HCT116 (cell line): ENCODE measurements around the gene EMX1. TPM values are rescaled to one million over a fixed set of nuclear protein-coding genes. Genes with fewer than 3 reads are reported as not detected.

Experiments used
- ATAC-seq: fragments of 200-7000 bp; cut with Tn5 transposase; 2 replicates; pipeline ENCODE4 v1.9.1; 2020; ENCODE audit warnings: mild to moderate bottlenecking, moderate library complexity
- BruUV-seq: library from RNA; stranded (reverse); fragments of 400-500 nt; replicated peaks from 2 replicates; lab custom pipeline; 2021; lab: Mats Ljungman, UMichigan
- CTCF ChIA-PET: fragments of 300-600 bp; sonication (Branson Sonifier 250); formaldehyde crosslinking; loops from one replicate; lab custom pipeline; 2021; ENCODE audit warnings: antibody characterized with exemption; lab: Charles Lee
- POLR2A ChIA-PET: fragments of 300-600, 350-600 bp; sonication (Branson Sonifier 250); formaldehyde crosslinking; loops from one replicate; lab custom pipeline; 2021; ENCODE audit warnings: antibody characterized with exemption; lab: Charles Lee
- RAD21 ChIA-PET, 2 experiments: fragments of 300-600 bp; sonication (Branson Sonifier 250); formaldehyde crosslinking; loops; one replicate each; lab custom pipeline; 2023; ENCODE audit warnings: low total read pairs in 2 of 2; ENCODE audit not compliant: uncharacterized antibody in 2 of 2, unreplicated experiment in 2 of 2, low non-redundant PET in 1 of 2; lab: Charles Lee
- DNase-seq: peaks from one replicate; pipeline ENCODE4 v3.0.0-alpha.2; 2010; ENCODE audit warnings: low read depth, low spot score
- H2AFZ ChIP-seq: fragments of 200-600 bp; shearing (Covaris generic), sonication (generic); 2 replicates; pipeline ENCODE4 v1.6.1; 2017; ENCODE audit warnings: low read depth, mixed run types, mixed read lengths, antibody characterized with exemption, low read length; ENCODE audit not compliant: poor library complexity, severe bottlenecking
- H3K27ac ChIP-seq: 2 replicates; pipeline ENCODE4 v1.5.1; 2012; ENCODE audit warnings: low read depth, low read length
- H3K27me3 ChIP-seq: fragments of 200-600 bp; sonication (generic); 2 replicates; pipeline ENCODE4 v1.6.1; 2016; ENCODE audit warnings: mixed run types, low read length, mixed read lengths; ENCODE audit not compliant: insufficient read depth
- H3K36me3 ChIP-seq, 2 experiments: fragments of 200-500 bp in 1 of 2; fragments of 200-600 bp in 1 of 2; sonication (Bioruptor generic) in 1 of 2; sonication (generic) in 1 of 2; 2 replicates each; pipeline versions ENCODE4 v1.5.1 to v1.6.1; 2014 to 2016; ENCODE audit warnings: low read length in 2 of 2, inconsistent platforms in 1 of 2, mixed read lengths in 1 of 2, mixed run types in 1 of 2; ENCODE audit not compliant: insufficient read depth in 2 of 2, control insufficient read depth in 1 of 2
- H3K4me1 ChIP-seq, 2 experiments: fragments of 200-600 bp in 1 of 2; sonication (generic) in 1 of 2; 2 replicates each; pipeline versions ENCODE4 v1.5.1 to v1.6.1; 2012 to 2017; ENCODE audit warnings: low read length in 2 of 2, inconsistent platforms in 1 of 2, mild to moderate bottlenecking in 1 of 2, mixed read lengths in 1 of 2, mixed run types in 1 of 2, moderate library complexity in 1 of 2; ENCODE audit not compliant: insufficient read depth in 2 of 2, control insufficient read depth in 1 of 2
- H3K4me2 ChIP-seq: fragments of 200-600 bp; sonication (generic); 2 replicates; pipeline ENCODE4 v1.6.1; 2017; ENCODE audit warnings: mixed run types, low read length, mixed read lengths
- H3K4me3 ChIP-seq, 2 experiments: fragments of 200-600 bp in 1 of 2; sonication (generic) in 1 of 2; replicated peaks in 1 of 2; 2 replicates each; pipeline ENCODE4 v1.5.1; 2011 to 2016; ENCODE audit warnings: low read length in 2 of 2, control low read depth in 1 of 2, low read depth in 1 of 2, mild to moderate bottlenecking in 1 of 2, mixed read lengths in 1 of 2, mixed run types in 1 of 2
- H3K79me2 ChIP-seq: fragments of 200-600 bp; sonication (generic); 2 replicates; pipeline ENCODE4 v1.6.1; 2017; ENCODE audit warnings: mild to moderate bottlenecking, mixed run types, low read length, moderate library complexity, mixed read lengths; ENCODE audit not compliant: insufficient read depth
- H3K9ac ChIP-seq: fragments of 200-600 bp; sonication (generic); 2 replicates; pipeline ENCODE4 v1.6.1; 2016; ENCODE audit warnings: low read length, mixed read lengths
- H3K9me2 ChIP-seq: fragments of 200-600 bp; sonication (generic), shearing (Covaris generic); 2 replicates; pipeline ENCODE4 v1.6.1; 2017; ENCODE audit warnings: mixed run types, mild to moderate bottlenecking, moderate library complexity; ENCODE audit not compliant: insufficient read depth
- H3K9me3 ChIP-seq, 2 experiments: fragments of 200-500 bp in 1 of 2; fragments of 200-600 bp in 1 of 2; sonication (Bioruptor generic) in 1 of 2; sonication (generic) in 1 of 2; 2 replicates each; pipeline ENCODE4 v1.6.1; 2014 to 2017; ENCODE audit warnings: low read length in 2 of 2, mixed read lengths in 2 of 2, inconsistent platforms in 1 of 2, low read depth in 1 of 2, mild to moderate bottlenecking in 1 of 2, mixed run types in 1 of 2, moderate library complexity in 1 of 2; ENCODE audit not compliant: control insufficient read depth in 1 of 2, insufficient read depth in 1 of 2
- H4K20me1 ChIP-seq: fragments of 200-600 bp; sonication (generic), shearing (Covaris generic); 2 replicates; pipeline ENCODE4 v1.6.1; 2017; ENCODE audit warnings: mixed run types, mild to moderate bottlenecking, moderate library complexity; ENCODE audit not compliant: insufficient read depth
- ATF3 ChIP-seq: IDR thresholded peaks from 2 replicates; pipeline ENCODE4 v1.6.1; 2012
- CBX3 ChIP-seq: IDR thresholded peaks from 2 replicates; pipeline ENCODE4 v1.6.1; 2012; ENCODE audit warnings: low read depth
- EGR1 ChIP-seq: IDR thresholded peaks from 2 replicates; pipeline ENCODE4 v1.6.1; 2012; ENCODE audit warnings: low read depth
- ELF1 ChIP-seq: IDR thresholded peaks from 2 replicates; pipeline ENCODE4 v1.6.1; 2012; ENCODE audit warnings: low read depth, borderline replicate concordance
- EZH2 ChIP-seq: fragments of 200-600 bp; sonication (generic); IDR thresholded peaks from 2 replicates; pipeline ENCODE4 v1.6.1; 2017; ENCODE audit warnings: antibody characterized with exemption, mixed run types
- FOSL1 ChIP-seq: IDR thresholded peaks from 2 replicates; pipeline ENCODE4 v1.6.1; 2012; ENCODE audit warnings: low read depth
- JUND ChIP-seq: IDR thresholded peaks from 2 replicates; pipeline ENCODE4 v1.6.1; 2012
- POLR2A ChIP-seq: IDR thresholded peaks from 2 replicates; pipeline ENCODE4 v1.7.0; 2011; ENCODE audit warnings: borderline replicate concordance; ENCODE audit not compliant: insufficient read depth, insufficient read length; ENCODE audit errors: extremely low read depth
- POLR2AphosphoS5 ChIP-seq: IDR thresholded peaks from 2 replicates; pipeline ENCODE4 v1.6.1; 2011; ENCODE audit warnings: mild to moderate bottlenecking, low read depth, low read length, moderate library complexity
- RAD21 ChIP-seq: IDR thresholded peaks from 2 replicates; pipeline ENCODE4 v1.6.1; 2012; ENCODE audit warnings: low read depth, mild to moderate bottlenecking
- REST ChIP-seq: IDR thresholded peaks from 2 replicates; pipeline ENCODE4 v1.6.1; 2012; ENCODE audit warnings: low read depth
- SIN3A ChIP-seq: IDR thresholded peaks from 2 replicates; pipeline ENCODE4 v1.6.1; 2012; ENCODE audit warnings: low read depth
- SP1 ChIP-seq: IDR thresholded peaks from 2 replicates; pipeline ENCODE4 v1.6.1; 2012; ENCODE audit warnings: low read depth
- TCF7L2 ChIP-seq: IDR thresholded peaks from 2 replicates; pipeline ENCODE4 v1.7.0; 2011; ENCODE audit warnings: borderline replicate concordance, inconsistent platforms; ENCODE audit not compliant: insufficient read depth, insufficient read length; ENCODE audit errors: extremely low read depth
- ZNF274 ChIP-seq: fragments of 200-500 bp; sonication (Bioruptor generic); IDR thresholded peaks from 2 replicates; pipeline ENCODE4 v1.6.1; 2014; ENCODE audit warnings: mild to moderate bottlenecking, low read depth, low read length, inconsistent platforms
- intact Hi-C: fragments of 100-400 bp; cut with micrococcal nuclease; formaldehyde crosslinking; loops from 2 replicates; pipeline ENCODE4 v1.10.0; 2022
- total RNA-seq: library from RNA; stranded (reverse); gene quantifications from one replicate; pipeline ENCODE4 v1.2.1, GENCODE V29; 2021; ENCODE audit not compliant: unreplicated experiment
- TF ChIP-seq, protein P1 (sequence below), 3 experiments: fragments of 200-600 bp in 1 of 3; sonication (generic) in 1 of 3; IDR thresholded peaks in 2 of 3; conservative IDR thresholded peaks in 1 of 3; 2 replicates each; pipeline ENCODE4 v1.5.1; 2012 to 2017; ENCODE audit warnings: low read depth in 2 of 3, low read length in 2 of 3, antibody characterized with exemption in 1 of 3, borderline replicate concordance in 1 of 3, control low read depth in 1 of 3, mild to moderate bottlenecking in 1 of 3, mixed read lengths in 1 of 3, mixed run types in 1 of 3, moderate library complexity in 1 of 3; ENCODE audit not compliant: insufficient read depth in 1 of 3
- TF ChIP-seq, protein P2 (sequence below): IDR thresholded peaks from 2 replicates; pipeline ENCODE4 v1.6.1; 2012

Gene EMX1
- total RNA-seq, 1 experiment from 2014 or later, result 3.1 TPM

DNA sequence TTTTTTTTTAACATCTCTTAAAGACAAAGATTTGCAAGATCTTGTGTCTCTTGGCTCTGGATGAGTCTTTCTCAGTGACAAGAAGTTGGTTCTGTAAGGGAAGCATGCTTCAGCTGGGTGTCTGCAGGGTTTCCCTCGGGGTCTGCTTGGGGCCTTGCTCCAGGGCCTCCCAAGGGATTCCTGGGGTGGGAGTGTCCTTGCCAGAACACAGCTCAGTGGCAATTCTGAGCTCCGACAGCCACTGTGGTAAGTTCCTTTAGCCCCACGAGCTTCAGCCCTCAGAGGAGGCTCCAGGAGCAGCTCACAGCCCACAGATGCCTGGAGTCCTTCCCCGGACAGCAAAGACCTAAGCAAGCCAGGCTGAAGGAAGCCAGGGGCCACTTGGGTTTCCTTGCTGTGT lies 52.4 kb downstream of the EMX1 start:
- ChIA-PET POLR2A (no interaction called here), RAD21 (interaction anchor here in 1 of 2 experiments (0.6 kb wide), 1 partner anchor 1418 kb away, joined by 3 read pairs; no protein-coding TSS in a partner anchor), CTCF (interaction anchor here (0.7 to 1.5 kb wide), 2 partner anchors 16 to 77 kb away, joined by 3 read pairs; no protein-coding TSS in a partner anchor)
- no peak overlapping the region for H3K4me3 ChIP-seq
- H4K20me1 ChIP-seq, result no peaks in the 10 kb centered on the region
- TF ChIP-seq POLR2A, result no peak
- TF ChIP-seq EZH2, result no peak
- TF ChIP-seq JUND, result no peak
- no peak for TF ChIP-seq EGR1
- H2AFZ ChIP-seq, result no peak overlapping the region
- ATAC-seq (no peak), DNase-seq (no peak)
- no peaks in the 10 kb centered on the region for H3K79me2 ChIP-seq
- H3K9me3 ChIP-seq, result no peaks in the 10 kb centered on the region
- no peaks in the 10 kb centered on the region for H3K27me3 ChIP-seq
- no peaks in the 10 kb centered on the region for H3K36me3 ChIP-seq
- no peaks in the 10 kb centered on the region for H3K9me2 ChIP-seq
- no peak overlapping the region for H3K27ac ChIP-seq
- intact Hi-C loops, result no loop called here
- no peak overlapping the region for H3K4me2 ChIP-seq
- H3K9ac ChIP-seq, result no peak overlapping the region
- no TSS peak for BruUV-seq
- H3K4me1 ChIP-seq, result no peaks in the 10 kb centered on the region

DNA sequence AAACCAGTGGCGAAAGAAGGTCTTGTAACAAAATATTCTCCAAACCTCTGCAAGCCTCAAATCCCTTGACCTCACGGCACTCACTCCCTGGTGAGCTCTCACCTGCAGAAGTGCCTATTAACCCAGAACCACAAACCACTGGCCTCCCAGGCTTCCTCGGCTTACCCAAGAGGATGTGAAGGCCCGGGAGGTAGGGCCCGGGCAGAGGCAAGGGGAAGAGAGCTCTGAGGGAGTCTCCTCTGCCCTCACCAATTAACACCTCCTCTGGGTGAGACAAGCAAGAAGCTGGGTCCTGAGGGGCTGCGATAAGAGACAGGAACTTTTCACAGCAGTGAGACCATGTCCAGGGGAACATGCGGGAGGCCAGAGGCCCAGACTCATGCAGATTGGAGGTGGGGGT lies 53.7 kb downstream of the EMX1 start:
- ChIA-PET POLR2A (no interaction called here), CTCF (no interaction called here), RAD21 (no interaction called here)
- Histone ChIP-seq H3K4me2 (no peak overlapping the region), H3K4me3 (no peak overlapping the region), H4K20me1 (no peaks in the 10 kb centered on the region), H3K79me2 (no peaks in the 10 kb centered on the region), H3K9me3 (no peaks in the 10 kb centered on the region), H3K9me2 (no peaks in the 10 kb centered on the region), H3K9ac (no peak overlapping the region), H3K27ac (no peak overlapping the region), H3K27me3 (no peaks in the 10 kb centered on the region), H3K4me1 (no peaks in the 10 kb centered on the region), H3K36me3 (no peaks in the 10 kb centered on the region), H2AFZ (no peak overlapping the region)
- no peak for DNase-seq
- intact Hi-C loops, result no loop called here
- BruUV-seq, result no TSS peak
- no peak for ATAC-seq
- no peak for TF ChIP-seq FOSL1
- TF ChIP-seq, protein P1, sequence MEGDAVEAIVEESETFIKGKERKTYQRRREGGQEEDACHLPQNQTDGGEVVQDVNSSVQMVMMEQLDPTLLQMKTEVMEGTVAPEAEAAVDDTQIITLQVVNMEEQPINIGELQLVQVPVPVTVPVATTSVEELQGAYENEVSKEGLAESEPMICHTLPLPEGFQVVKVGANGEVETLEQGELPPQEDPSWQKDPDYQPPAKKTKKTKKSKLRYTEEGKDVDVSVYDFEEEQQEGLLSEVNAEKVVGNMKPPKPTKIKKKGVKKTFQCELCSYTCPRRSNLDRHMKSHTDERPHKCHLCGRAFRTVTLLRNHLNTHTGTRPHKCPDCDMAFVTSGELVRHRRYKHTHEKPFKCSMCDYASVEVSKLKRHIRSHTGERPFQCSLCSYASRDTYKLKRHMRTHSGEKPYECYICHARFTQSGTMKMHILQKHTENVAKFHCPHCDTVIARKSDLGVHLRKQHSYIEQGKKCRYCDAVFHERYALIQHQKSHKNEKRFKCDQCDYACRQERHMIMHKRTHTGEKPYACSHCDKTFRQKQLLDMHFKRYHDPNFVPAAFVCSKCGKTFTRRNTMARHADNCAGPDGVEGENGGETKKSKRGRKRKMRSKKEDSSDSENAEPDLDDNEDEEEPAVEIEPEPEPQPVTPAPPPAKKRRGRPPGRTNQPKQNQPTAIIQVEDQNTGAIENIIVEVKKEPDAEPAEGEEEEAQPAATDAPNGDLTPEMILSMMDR (IDR thresholded peaks at IDR 0.05 in 2 of 3, conservative IDR thresholded peaks at IDR 0.05 in 1 of 3; ENCODE audit: borderline replicate concordance in 1 of 3, insufficient read depth in 1 of 3, low read depth in 2 of 3, low read length in 2 of 3), result no peak
- TF ChIP-seq ELF1, result no peak
- no peak for TF ChIP-seq CBX3
- no peak for TF ChIP-seq RAD21
- TF ChIP-seq POLR2AphosphoS5, result no peak
- TF ChIP-seq TCF7L2, result no peak
- TF ChIP-seq SP1, result no peak
- TF ChIP-seq, protein P2, sequence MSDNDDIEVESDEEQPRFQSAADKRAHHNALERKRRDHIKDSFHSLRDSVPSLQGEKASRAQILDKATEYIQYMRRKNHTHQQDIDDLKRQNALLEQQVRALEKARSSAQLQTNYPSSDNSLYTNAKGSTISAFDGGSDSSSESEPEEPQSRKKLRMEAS, result no peak
- TF ChIP-seq EGR1, result no peak
- TF ChIP-seq JUND, result no peak
- TF ChIP-seq ATF3, result no peak
- TF ChIP-seq EZH2, result no peak
- no peak for TF ChIP-seq ZNF274
- TF ChIP-seq SIN3A, result no peak
- TF ChIP-seq REST, result no peak
